ENCODE measurements around the gene BLMH. TPM values are rescaled to one million over a fixed set of nuclear protein-coding genes. Genes with fewer than 3 reads are reported as not detected.

BLMH gene
- total RNA-seq, 1 donor from 2014 or later, result 54.8 TPM

GRCh38 chr17:30253312-30253711 lies 38.4 kb downstream of the BLMH start:
- intact Hi-C loops (cut with micrococcal nuclease), result no loop called here

GRCh38 chr17:30251931-30252330 lies 39.8 kb downstream of the BLMH start:
- intact Hi-C loops (cut with micrococcal nuclease), result no loop called here

DNA sequence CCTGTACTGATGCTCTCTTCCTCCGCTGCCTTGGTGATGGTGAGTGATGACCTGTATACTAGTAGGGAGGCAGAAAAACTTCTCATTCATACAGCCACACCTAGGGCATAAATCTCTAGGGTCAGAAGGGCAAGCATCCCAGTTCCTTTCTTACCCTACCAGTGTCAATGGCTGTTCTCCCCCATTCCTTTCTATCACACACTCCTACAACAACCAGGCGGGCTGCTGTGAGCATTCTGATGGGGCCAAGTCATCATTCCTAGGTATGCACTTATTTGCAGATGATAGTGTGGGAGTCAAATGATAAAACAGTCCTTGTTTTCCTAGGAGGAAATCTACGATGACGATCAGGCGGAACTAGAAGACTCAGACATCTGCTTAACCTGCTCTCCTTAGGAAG lies 42.3 kb downstream of the BLMH start:
- intact Hi-C loops (cut with micrococcal nuclease), result no loop called here

GRCh38 chr17:30248786-30249185 lies 43.0 kb downstream of the BLMH start:
- intact Hi-C loops (cut with micrococcal nuclease), result no loop called here

- intact Hi-C loops (cut with micrococcal nuclease), result no loop called here
These were observed 45.3 kb downstream of the BLMH start for GRCh38 chr17:30246460-30246859.

DNA sequence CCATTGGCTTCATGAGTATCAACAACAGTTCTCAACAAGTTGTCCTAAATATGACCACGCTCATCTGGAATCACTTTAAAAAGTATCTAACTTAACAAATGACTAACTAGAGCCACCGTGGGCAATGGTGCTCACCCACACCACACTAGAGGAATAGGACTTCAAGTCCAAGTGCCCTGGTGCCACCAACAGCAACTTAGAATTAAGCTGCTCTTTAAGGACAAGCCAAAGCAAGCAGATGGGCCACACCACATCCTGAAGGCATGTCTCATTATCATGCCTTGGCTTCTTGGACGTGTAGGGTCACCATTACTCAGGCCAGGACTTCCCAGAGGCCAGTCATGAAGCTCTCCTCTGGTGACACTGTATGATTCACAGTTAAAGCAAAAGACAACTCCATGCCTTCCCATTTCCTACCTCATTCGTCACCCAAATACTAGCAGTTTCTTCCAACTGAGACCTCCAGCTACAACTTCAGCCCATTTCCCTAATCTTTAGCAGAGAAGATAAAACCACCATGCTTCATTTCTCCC lies 46.8 kb downstream of the BLMH start:
- intact Hi-C loops (cut with micrococcal nuclease), result no loop called here

DNA sequence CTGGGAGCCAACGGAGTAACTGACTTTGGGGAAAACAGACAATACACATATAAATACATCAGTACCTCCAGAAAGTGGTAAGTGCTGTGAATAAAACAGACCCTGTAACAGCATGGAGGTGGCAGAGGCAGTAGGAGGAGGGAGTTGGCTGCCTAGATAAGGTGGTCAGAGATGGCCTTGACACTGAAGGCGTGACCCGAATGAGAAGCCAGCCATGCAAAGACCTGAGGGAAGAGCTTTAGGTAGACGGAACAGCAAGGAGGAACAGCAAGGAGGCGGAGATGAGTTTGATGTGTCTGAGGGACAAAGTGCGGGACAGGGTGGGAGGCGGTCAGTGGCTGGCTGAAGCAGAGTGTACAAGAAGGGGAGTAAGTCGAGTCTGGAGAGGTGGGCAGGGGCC lies 48.2 kb downstream of the BLMH start:
- intact Hi-C loops (cut with micrococcal nuclease), result no loop called here

- intact Hi-C loops (cut with micrococcal nuclease), result no loop called here
These were observed 48.7 kb downstream of the BLMH start for GRCh38 chr17:30243002-30243401.

DNA sequence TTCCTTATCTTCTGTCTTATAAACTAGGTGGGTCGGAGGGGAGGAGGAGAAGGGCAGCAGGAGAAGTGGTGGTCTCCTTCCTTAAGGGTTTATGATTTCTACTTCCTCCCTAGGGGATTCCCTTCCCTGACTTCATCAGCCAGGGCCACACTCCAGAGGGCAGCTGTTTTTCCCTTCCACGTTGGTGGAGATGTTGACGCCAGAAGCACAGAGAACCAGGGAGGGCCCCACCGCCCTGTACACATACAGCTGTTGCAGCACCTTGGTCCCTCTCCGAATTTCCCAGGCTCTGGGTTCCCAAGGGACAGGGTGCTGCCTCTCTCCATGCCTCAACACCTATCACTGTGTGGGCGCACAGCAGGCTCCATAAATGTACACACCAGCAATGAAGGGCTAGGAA lies 50.7 kb downstream of the BLMH start:
- intact Hi-C loops (cut with micrococcal nuclease), result no loop called here

DNA sequence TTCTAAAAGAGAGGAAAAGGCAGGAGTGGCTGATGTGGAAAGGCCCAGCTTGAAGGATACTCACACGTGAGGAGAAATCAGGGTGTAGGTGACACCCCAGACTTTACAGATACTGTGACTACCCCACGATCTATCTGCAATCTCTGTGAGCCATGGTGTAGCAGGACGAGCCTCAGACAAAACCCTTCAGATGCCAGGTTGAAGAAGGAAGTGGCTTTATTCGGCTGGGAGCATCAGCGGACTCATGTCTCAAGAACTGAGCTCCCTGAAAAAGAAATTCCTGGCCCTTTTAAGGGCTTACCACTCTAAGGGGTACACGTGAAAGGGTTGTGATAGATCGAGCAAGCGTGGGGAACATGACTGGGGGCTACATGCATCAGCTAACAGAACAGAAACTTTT lies 51.6 kb downstream of the BLMH start:
- intact Hi-C loops (cut with micrococcal nuclease), result no loop called here

- intact Hi-C loops (cut with micrococcal nuclease), result no loop called here
These were observed 52.7 kb downstream of the BLMH start for GRCh38 chr17:30239089-30239462.

DNA sequence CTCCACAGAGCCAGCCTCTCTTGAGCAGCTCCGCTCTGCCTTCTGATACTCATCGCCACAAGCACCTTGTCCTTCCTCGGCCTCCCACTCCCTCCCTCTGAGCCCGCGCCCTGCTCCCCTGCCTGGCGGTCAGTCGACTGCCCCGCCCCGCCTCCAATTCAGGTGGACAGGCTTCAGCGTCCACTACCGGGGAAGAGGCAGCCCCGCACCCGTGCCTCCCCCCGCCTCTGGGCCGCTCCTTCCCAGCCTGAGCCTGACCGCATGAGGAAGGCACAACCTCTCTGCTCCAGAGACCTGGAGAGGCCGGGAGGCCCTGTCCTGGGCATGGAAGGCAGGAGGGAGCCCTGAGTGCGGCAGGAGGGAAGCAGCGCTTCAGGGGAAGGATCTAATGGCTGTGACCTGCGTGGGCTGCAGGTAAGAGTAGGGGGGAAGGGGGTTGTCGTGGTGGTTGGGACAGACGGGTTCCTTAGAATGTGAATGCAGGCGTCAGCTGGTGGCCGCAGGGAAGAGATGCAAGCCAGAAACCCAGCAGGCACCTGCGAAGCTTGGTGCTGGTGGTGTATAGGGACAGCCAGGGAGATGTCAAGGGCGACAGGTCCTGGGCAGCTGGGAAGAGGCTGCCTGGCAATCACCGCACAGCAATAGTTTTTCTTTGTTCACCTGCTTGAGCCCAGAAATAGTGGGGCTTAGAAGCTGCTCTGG lies 53.2 kb downstream of the BLMH start:
- intact Hi-C loops (cut with micrococcal nuclease), result no loop called here

DNA sequence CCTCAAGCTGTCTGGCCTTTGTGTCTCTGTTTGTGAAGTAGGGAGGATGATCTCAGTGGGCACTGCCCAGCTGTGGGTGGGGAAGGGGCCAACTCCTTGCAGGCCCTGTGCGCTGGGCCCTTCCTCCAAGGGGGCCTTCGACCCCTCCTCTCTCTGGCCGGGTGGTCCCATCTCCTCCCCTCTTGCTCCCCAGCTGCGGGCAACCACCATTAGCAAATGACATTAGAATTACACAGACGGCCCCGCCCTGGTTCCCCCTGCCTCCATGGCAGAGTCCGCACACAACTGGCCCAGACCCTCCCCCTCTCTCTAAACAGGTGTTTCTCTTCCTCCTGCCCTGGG lies 53.8 kb downstream of the BLMH start:
- intact Hi-C loops (cut with micrococcal nuclease), result no loop called here

DNA sequence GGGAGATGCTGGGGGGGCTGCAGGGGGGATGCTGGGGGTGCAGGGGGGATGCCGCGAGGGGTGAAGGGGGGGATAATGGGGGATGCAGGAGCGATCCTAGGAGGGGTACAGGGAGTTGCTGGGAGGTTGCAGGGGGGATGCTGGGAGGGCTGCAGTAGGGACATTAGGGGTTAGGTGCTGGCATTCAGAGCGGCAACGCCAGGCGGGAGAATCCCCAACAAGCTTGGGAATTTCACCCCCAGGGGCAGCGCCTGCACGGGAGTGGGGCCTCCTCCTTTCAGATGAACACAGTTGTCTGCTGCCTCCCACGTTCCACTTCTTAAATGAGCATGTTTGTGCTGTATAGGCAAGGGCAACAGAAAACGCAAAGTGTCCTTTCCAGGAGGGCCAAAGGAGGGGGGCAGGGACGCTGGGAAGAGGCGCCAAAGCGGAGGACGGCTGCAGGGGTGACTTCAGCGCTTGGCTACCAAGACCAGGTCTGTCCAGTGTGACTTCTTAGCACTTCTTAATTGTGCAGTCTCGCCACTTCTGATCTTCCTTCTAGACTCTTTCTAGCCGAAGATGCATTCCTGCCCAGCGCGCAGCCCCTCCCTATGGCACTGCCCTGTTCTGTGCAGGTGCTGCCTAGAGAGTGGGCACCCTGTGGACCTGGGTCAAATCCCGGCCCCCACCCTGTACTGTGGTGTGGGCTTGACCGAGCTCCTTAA lies 54.3 kb downstream of the BLMH start:
- intact Hi-C loops (cut with micrococcal nuclease), result no loop called here

- intact Hi-C loops (cut with micrococcal nuclease), result no loop called here
These were observed 55.0 kb downstream of the BLMH start for GRCh38 chr17:30236766-30237165.

DNA sequence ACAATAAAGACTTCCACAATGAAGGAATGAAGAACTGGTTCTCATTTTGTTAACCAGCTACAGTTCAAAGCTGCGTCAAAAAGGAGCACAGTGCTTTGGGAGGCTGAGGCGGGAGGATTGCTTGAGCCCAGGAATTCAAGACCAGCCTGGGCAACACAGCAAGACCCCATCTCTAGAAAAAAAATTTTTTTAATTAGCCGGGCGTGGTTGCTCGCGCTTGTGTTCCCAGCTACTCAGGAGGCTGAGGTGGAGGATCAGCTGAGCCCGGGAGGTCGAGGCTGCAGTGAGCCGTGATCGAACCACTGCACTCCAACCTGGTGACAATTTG lies 55.5 kb downstream of the BLMH start:
- intact Hi-C loops (cut with micrococcal nuclease), result no loop called here

DNA sequence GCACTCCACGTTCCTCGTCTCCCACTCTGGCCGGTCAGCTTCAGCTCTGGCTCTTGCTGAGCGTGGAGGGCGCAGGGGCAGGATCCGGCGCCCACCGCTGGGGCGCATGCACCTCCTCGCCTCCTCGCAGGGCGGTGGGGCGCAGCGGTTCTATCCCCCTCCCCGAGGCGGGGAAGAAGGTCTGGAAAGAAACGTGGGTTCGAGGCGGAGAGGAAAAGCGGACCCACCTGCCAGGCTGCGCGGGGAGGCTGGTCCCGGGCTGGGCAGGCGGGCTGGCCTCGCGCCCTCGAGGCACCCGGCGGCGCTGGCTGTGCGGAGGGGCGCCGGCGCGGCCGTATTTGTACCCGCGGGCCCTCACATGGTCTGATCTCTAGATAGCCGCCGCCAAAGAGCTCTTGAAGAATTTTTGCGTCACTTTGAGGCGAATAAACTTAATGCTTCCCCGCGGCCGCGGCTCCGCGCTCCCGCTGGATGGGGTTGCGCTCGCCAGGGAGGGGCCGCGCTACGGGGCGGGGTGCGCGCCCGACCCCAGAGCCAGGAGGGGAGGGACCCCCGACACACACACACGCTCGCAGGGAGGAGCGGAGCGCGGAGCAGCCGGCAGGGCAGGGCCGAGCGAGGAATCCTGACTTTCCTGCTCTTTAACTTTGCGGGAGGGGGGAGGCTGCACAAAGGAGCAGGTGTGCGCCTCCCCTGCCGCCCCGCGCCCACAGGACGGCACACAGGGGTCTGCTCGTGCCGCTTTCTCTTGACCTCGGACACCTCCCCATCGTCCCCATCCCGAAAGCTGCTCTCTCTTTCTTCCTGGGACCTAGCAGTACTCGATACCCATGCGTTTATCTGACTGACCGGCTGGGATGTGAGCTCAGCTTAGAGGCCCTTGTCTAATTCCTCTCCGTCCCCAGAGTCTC lies 56.1 kb downstream of the BLMH start, which contains the start of gene SLC6A4:
TSS of gene SLC6A4 (minus strand) at position 312 of the 911 bp plus-strand sequence. CDS start 13,739 bp downstream, outside the sequence.
- intact Hi-C loops (cut with micrococcal nuclease), result no loop called here

- intact Hi-C loops (cut with micrococcal nuclease), result no loop called here
These were observed 56.8 kb downstream of the BLMH start for GRCh38 chr17:30234964-30235363.

DNA sequence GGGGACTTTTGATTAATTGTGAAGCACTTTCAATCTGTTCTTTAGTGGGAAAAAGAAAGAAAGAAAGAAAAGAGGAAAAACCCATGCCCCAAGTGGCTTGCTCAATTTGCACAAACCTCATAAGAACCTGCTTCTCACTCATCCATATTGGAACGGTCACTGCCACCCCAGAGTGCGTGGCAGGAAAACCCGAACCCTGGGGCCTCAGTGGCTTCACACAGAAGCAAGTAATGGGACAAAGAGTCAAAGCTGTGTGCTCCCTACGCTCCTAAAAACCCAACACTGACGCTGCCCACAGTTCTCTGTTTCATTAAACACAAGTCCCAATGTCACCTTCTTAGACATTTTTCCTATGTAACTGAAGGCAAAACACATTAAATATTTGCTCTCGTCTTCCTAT lies 57.4 kb downstream of the BLMH start:
- intact Hi-C loops (cut with micrococcal nuclease), result no loop called here

DNA sequence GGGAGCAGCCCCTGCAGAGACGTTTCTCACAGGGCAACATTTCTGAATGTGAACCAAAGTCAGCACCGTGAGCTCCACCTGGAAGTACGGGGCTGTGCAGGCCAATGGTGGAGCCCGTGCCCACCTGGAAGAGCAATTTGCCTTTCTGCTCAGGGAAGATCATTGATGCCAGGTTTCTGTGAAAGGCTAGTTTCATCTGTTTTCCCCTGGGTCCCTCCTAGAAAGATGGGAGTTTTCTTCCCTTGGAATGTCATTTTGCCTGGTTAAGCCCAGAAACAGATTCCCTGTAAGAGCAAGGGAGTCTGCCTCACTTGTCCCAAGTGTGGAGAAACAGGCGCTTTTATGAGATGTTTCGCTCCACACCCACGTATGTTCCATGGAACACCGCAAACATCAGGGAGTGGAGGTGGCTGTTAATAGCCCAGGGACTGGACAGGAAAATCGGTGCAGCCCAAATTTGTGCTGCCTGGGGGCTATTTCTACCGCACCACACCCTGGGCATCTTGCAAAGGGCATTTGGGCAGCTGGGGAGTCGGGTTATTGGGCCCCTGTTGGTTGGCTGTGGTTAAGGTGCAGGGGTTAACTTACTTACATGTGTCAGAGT lies 58.8 kb downstream of the BLMH start:
- intact Hi-C loops (cut with micrococcal nuclease), result no loop called here

DNA sequence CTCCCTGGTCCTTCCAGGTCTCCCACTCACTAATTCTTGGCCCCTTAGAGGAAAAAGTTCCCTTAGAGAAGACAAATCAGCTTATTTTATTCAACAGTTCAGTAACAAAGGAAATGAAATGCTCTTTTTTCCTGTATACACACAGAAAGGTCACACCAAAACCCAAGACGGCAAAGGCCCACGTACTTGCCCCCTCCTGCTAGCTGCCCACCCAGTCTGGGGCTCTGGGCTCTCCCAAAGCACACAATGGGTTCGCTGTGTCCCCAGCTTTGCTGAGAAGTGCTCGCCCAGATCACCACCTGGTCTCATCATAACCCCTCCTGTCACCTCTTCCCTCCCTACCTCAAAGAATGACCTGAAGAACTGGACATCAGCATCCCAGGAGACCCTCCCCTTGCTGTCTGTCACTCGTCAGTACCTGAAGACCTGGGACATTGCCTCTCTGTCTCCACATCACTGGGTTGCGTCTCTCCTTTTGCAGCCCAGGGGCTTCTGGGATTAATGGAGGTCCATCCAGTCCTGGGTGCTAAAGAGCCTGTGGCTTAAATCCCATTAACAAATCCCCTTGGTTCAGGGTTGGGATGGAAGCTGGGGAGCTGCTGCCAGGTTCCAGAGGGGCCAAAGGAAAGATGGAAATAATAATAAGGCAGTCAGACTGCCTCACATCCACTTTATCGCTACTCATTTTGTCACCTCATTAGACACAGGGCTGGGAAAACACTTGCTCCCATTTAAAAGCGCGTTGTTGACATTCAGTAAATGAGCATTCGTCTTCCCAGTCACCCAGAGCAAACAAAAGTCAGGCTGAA lies 59.5 kb downstream of the BLMH start:
- intact Hi-C loops (cut with micrococcal nuclease), result no loop called here
